Esophagus squamous epithelium (tissue), 5 donors: ENCODE results near the gene MNT. TPM values are rescaled to one million over a fixed set of nuclear protein-coding genes. Genes with fewer than 3 reads are reported as not detected.

Experiments used
- DNase-seq: peaks from one replicate; lab custom pipeline; 2025; lab: John Stamatoyannopoulos, UW
- H3K27ac ChIP-seq, 4 donors: fragments of 200-600 bp; sonication (generic); one replicate each; pipeline ENCODE4 v1.5.1; 2016 to 2019; ENCODE audit warnings: mild to moderate bottlenecking in 1 of 4
- H3K27me3 ChIP-seq, 4 donors: fragments of 200-600 bp; sonication (generic); 1 replicate in 3 of 4; 2 replicates in 1 of 4; pipeline versions ENCODE4 v1.5.1 to v1.6.0; 2017 to 2021; ENCODE audit warnings: antibody characterized with exemption in 1 of 4
- H3K36me3 ChIP-seq, 3 donors: fragments of 200-600 bp; sonication (generic); one replicate each; pipeline ENCODE4 v1.5.1; 2016 to 2019
- H3K4me1 ChIP-seq, 3 donors: fragments of 200-600 bp; sonication (generic); one replicate each; pipeline ENCODE4 v1.5.1; 2017 to 2019
- H3K4me3 ChIP-seq, 4 donors: fragments of 200-600 bp; sonication (generic); 1 replicate in 3 of 4; 2 replicates in 1 of 4; pipeline ENCODE4 v1.5.1; 2016 to 2019; ENCODE audit warnings: mild to moderate bottlenecking in 2 of 4, moderate library complexity in 1 of 4
- H3K9me3 ChIP-seq, 3 donors: fragments of 200-600 bp; sonication (generic); one replicate each; pipeline ENCODE4 v1.5.1; 2016 to 2019
- POLR2A ChIP-seq, 4 donors: fragments of 450-650 bp; IDR thresholded peaks; one replicate each; pipeline ENCODE4 v1.6.1; 2017; ENCODE audit warnings: antibody characterized with exemption in 4 of 4, mild to moderate bottlenecking in 4 of 4, moderate library complexity in 3 of 4
- WGBS, 2 donors: methylation state at CpG; one replicate each; pipeline ENCODE4 v1.1.5; 2018; 5-methylcytosine and 5-hydroxymethylcytosine counted together
- intact Hi-C: fragments of 100-400 bp; cut with DNase I; formaldehyde crosslinking; loops from one replicate; pipeline ENCODE4 v1.15.0; 2022
- total RNA-seq, 4 donors: library from RNA; depleted of rRNA; stranded (reverse); fragments of >200 nt; gene quantifications; one replicate each; pipeline ENCODE4 v1.1.0, GENCODE V29; 2016
- TF ChIP-seq, protein P1 (sequence below), 6 experiments: fragments of 450-650 bp in 4 of 6; fragments of 200-600 bp in 2 of 6; sonication (generic) in 2 of 6; IDR thresholded peaks; one replicate each; pipeline ENCODE4 v1.5.1; 2016 to 2019; ENCODE audit warnings: antibody characterized with exemption in 6 of 6, mild to moderate bottlenecking in 4 of 6, moderate library complexity in 4 of 6
- donor health status: DM: yes; HTN: yes; CAD: no.

MNT gene
- total RNA-seq, 4 donors from 2014 or later = 7.2 to 23.0 (median 17.4) TPM

DNA sequence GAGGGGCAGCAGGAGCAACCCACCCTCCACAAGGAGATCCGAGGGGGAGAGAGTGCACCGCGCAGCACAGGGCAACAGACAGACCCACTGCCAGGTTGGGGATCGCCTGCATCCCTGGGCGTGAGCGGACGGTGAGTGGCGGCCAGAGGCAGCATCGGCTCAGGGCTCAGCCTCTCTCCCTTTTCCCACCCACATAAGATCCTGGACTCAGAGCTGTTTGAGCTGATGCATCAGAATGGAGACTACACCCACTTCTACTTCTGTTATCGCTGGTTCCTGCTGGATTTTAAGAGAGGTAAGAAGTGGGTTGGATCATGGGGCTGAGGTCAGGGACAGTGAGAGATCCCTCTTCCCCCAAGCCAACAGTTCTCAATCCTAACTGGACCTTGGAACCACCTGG, 23.2 kb downstream of the MNT start:
- intact Hi-C loops = no loop called here
- Histone ChIP-seq H3K9me3 (no peaks in the 10 kb centered on the region), H3K27ac (no peak overlapping the region), H3K36me3 (peaks cover 7 to 93% (median 17%) of the 10 kb centered on the region in 3 donors), H3K4me3 (no peak overlapping the region), H3K4me1 (peaks cover 0 to 32% (median 13%) of the 10 kb centered on the region in 3 donors), H3K27me3 (no peaks in the 10 kb centered on the region)
- DNase-seq = no peak
- TF ChIP-seq, protein P1, sequence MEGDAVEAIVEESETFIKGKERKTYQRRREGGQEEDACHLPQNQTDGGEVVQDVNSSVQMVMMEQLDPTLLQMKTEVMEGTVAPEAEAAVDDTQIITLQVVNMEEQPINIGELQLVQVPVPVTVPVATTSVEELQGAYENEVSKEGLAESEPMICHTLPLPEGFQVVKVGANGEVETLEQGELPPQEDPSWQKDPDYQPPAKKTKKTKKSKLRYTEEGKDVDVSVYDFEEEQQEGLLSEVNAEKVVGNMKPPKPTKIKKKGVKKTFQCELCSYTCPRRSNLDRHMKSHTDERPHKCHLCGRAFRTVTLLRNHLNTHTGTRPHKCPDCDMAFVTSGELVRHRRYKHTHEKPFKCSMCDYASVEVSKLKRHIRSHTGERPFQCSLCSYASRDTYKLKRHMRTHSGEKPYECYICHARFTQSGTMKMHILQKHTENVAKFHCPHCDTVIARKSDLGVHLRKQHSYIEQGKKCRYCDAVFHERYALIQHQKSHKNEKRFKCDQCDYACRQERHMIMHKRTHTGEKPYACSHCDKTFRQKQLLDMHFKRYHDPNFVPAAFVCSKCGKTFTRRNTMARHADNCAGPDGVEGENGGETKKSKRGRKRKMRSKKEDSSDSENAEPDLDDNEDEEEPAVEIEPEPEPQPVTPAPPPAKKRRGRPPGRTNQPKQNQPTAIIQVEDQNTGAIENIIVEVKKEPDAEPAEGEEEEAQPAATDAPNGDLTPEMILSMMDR (IDR thresholded peaks at IDR 0.05) = no peak
- TF ChIP-seq POLR2A (IDR thresholded peaks at IDR 0.05) = no peak
- WGBS, 2 donors = 82 to 95% methylated on average over 4 to 7 of the region's 10 CpGs

DNA sequence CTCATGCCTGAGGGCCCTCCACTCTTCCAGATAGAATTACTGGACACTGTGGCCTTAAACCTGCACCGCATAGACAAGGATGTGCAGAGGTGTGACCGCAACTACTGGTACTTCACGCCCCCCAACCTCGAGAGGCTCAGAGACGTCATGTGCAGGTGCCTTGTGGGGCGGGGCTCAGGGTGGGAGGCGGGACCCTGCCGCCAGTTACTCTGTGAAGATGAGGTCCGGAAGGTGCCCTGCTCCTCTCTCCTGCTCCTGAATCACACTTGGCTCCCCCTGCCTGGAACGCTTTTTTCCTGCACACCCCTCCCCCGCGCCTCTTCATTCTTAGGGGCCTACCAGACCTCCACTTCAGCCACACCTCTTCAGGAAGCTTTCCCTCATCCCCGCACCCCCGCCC, 24.8 kb downstream of the MNT start:
- TF ChIP-seq, protein P1 (IDR thresholded peaks at IDR 0.05) = no peak
- TF ChIP-seq POLR2A (IDR thresholded peaks at IDR 0.05) = no peak
- peaks cover 0 to 21% (median 9%) of the 10 kb centered on the region in 3 donors for H3K4me1 ChIP-seq
- intact Hi-C loops = no loop called here
- no peaks in the 10 kb centered on the region for H3K9me3 ChIP-seq
- H3K4me3 ChIP-seq = no peak overlapping the region
- no peak overlapping the region for H3K27ac ChIP-seq
- DNase-seq = no peak
- 96% methylated on average over 4 of the region's 14 CpGs; no CpG with 5 or more reads in 1 of the 2 donors for WGBS, 2 donors
- H3K36me3 ChIP-seq = peaks cover 7 to 97% (median 17%) of the 10 kb centered on the region in 3 donors
- no peaks in the 10 kb centered on the region for H3K27me3 ChIP-seq

DNA sequence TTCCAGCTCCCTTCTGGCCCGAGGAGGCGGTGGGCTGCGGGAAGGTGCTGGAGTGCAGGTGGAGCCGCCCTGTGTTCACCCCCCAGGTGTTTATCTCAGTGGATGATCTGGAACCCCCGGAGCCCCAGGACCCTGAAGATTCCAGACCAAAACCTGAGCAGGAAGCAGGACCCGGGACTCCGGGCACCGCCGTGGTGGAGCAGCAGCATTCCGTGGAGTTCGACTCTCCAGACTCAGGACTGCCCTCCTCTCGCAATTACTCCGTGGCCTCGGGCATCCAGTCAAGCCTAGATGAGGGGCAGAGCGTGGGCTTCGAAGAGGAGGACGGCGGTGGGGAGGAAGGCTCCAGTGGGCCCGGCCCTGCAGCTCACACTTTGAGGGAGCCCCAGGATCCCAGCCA, 25.5 kb downstream of the MNT start:
- no peak for DNase-seq
- 83 to 95% methylated on average over 4 to 11 of the region's 19 CpGs for WGBS, 2 donors
- intact Hi-C loops = no loop called here

DNA sequence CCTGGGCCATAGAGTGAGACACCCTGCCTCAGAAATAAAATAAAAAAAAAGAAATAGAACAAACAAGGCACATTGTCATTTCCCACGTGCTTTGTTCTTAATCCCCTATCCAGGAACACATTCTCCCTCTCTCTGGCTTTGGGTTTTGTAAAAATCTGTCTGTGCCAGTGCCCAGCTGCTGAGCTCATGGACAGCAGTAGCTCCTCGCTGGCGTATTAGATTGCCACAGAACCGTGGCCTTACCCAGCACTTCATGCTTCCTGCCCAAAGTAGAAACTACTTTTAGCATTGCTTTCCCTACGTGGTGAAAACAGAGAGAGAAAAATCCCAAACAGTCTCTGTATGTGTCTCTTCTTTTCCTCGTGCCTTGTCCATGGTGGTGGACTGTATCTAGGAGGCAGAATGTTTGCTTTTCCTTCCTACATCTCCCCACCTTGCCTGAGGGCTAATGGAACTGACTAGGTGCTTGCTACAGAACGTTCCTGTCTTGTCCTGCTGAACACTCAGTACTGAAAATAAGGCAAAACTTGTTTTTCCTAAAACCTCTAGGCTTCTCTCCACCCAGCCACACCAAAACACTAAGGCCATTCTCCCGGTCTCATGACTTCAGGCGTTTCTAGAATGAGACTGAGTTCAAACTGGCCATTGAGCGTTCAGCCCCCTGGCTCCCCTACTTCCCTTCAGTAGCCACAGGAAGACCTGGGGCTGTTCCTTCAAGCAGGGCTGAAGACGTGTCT, 26.1 kb downstream of the MNT start:
- H3K27ac ChIP-seq = peak overlapping the region; percentile 2 to 72 (median 57)
- no peaks in the 10 kb centered on the region for H3K27me3 ChIP-seq
- TF ChIP-seq POLR2A (IDR thresholded peaks at IDR 0.05) = no peak
- TF ChIP-seq, protein P1 (IDR thresholded peaks at IDR 0.05) = no peak
- 38 to 66% methylated on average over 7 to 9 of the region's 11 CpGs for WGBS, 2 donors
- H3K9me3 ChIP-seq = no peaks in the 10 kb centered on the region
- no peak for DNase-seq
- peaks cover 7 to 97% (median 17%) of the 10 kb centered on the region in 3 donors for H3K36me3 ChIP-seq
- no peak overlapping the region for H3K4me3 ChIP-seq
- intact Hi-C loops = no loop called here
- H3K4me1 ChIP-seq = peaks cover 0 to 25% (median 9%) of the 10 kb centered on the region in 3 donors

More for the DNA sequence above, 25.5 kb downstream of the MNT start:
- Histone ChIP-seq H3K27ac (peak overlapping the region in 3 of 4 donors; percentile 52 to 72 (median 62)), H3K36me3 (peaks cover 7 to 97% (median 17%) of the 10 kb centered on the region in 3 donors), H3K9me3 (no peaks in the 10 kb centered on the region), H3K4me3 (no peak overlapping the region), H3K27me3 (no peaks in the 10 kb centered on the region), H3K4me1 (peaks cover 0 to 20% (median 9%) of the 10 kb centered on the region in 3 donors)
- TF ChIP-seq, protein P1 (IDR thresholded peaks at IDR 0.05) = no peak
- TF ChIP-seq POLR2A (IDR thresholded peaks at IDR 0.05) = no peak

DNA sequence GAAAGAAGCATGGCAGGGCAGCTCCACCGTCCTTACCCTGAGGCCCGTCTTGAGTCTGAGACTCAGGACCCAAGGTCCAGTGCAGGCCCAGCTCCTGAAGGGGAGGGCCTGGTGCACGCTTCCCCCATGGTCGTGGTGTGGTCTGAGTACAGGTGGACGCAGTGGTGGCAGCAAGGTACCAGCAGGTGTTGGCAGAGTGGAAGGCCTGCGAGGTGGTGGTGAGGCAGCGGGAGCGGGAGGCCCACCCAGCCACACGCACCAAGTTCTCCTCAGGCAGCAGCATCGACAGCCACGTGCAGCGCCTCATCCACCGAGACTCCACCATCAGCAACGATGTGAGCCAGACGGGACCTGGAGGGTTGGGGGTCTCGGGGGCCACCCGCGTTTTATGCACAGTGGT, 27.7 kb downstream of the MNT start:
- TF ChIP-seq, protein P1 (IDR thresholded peaks at IDR 0.05) = no peak
- TF ChIP-seq POLR2A (IDR thresholded peaks at IDR 0.05) = no peak
- H3K4me1 ChIP-seq = peaks cover 0 to 38% (median 9%) of the 10 kb centered on the region in 3 donors
- WGBS, 2 donors = 89 to 96% methylated on average over 10 to 11 of the region's 18 CpGs
- H3K27me3 ChIP-seq = no peaks in the 10 kb centered on the region
- intact Hi-C loops = no loop called here
- peaks cover 7 to 96% (median 17%) of the 10 kb centered on the region in 3 donors for H3K36me3 ChIP-seq
- H3K27ac ChIP-seq = no peak overlapping the region
- no peaks in the 10 kb centered on the region for H3K9me3 ChIP-seq
- DNase-seq = no peak
- H3K4me3 ChIP-seq = no peak overlapping the region
